ENCODE results near the gene DLGAP4.

- no peak for TF ChIP-seq POLR2AphosphoS5 (IDR thresholded peaks at IDR 0.05; ENCODE audit: low read depth, low read length)
- no peak for TF ChIP-seq POLR2A (IDR thresholded peaks at IDR 0.05; ENCODE audit: low read depth, low read length)
- TF ChIP-seq TAF1 (IDR thresholded peaks at IDR 0.05; ENCODE audit: borderline replicate concordance, low read depth, low read length): no peak
Measured at GRCh38 chr20:36373089-36373488, 67.0 kb downstream of the DLGAP4 start.
